K562 (cell line): ENCODE data around the gene HS6ST1. TPM values are rescaled to one million over a fixed set of nuclear protein-coding genes. Genes with fewer than 3 reads are reported as not detected.

Source experiments
- MGA ChIP-seq: fragments of 450-650 bp; IDR thresholded peaks from 2 replicates; pipeline ENCODE4 v1.6.1; 2016; ENCODE audit warnings: mild to moderate bottlenecking, moderate library complexity
- POLR2B ChIP-seq: fragments of 450-650 bp; IDR thresholded peaks from 2 replicates; pipeline ENCODE4 v1.6.1; 2018; ENCODE audit warnings: low read depth; ENCODE audit not compliant: partially characterized antibody
- RFX1 ChIP-seq: fragments of 450-650 bp; IDR thresholded peaks from 2 replicates; pipeline ENCODE4 v1.6.1; 2016; ENCODE audit warnings: mild to moderate bottlenecking, moderate library complexity
- SMARCC2 ChIP-seq: fragments of 450-650 bp; IDR thresholded peaks from 2 replicates; pipeline ENCODE4 v1.6.1; 2017; ENCODE audit warnings: antibody characterized with exemption, moderate library complexity, mild to moderate bottlenecking, low read depth
- SMC3 ChIP-seq: conservative IDR thresholded peaks from 2 replicates; pipeline ENCODE4 v1.6.1; 2011; ENCODE audit warnings: low read depth, low read length, improper control_type of control experiment; ENCODE audit not compliant: insufficient read depth
- ZKSCAN8 ChIP-seq: fragments of 200-800 bp; sonication (Bioruptor generic); IDR thresholded peaks from 2 replicates; pipeline ENCODE4 v1.6.1; 2016; ENCODE audit warnings: missing genetic modification characterization, missing compliant biosample characterization
- ZNF140 ChIP-seq: fragments of 250-450 bp; sonication (Bioruptor Pico); IDR thresholded peaks from 2 replicates; pipeline ENCODE4 v1.8.0; 2021; ENCODE audit warnings: moderate library complexity, mild to moderate bottlenecking, inconsistent platforms
- ZNF395 ChIP-seq: fragments of 200-800 bp; sonication (Bioruptor generic); IDR thresholded peaks from 2 replicates; pipeline ENCODE4 v1.6.1; 2017; ENCODE audit warnings: missing genetic modification characterization, missing compliant biosample characterization
- polyA plus RNA-seq, 8 experiments: library from polyadenylated mRNA; depleted of rRNA in 4 of 8; stranded (reverse) in 5 of 8; unstranded in 3 of 8; fragments of >200 nt; fragmentation: Nextera tagmentation in 2 of 8; fragmentation: Illumina TruSeq in 1 of 8; extraction: Ambion mirVana in 2 of 8; extraction: Trizol in 1 of 8; gene quantifications; 2 replicates each; pipeline versions ENCODE4 v1.2.1 to v1.2.3, GENCODE V29; 2011 to 2014; ENCODE audit warnings: inconsistent platforms in 1 of 8, missing spikeins in 1 of 8
- total RNA-seq, 7 experiments: library from RNA; depleted of rRNA in 6 of 7; stranded (reverse); fragments of >200 nt in 6 of 7; fragmentation: Illumina TruSeq in 2 of 7; extraction: Trizol in 2 of 7; gene quantifications; 2 replicates each; pipeline versions ENCODE4 v1.2.1 to v1.2.3, GENCODE V29; 2011 to 2021; ENCODE audit warnings: low replicate concordance in 1 of 7

HS6ST1 gene
- total and polyA plus RNA-seq, 9 of the 15 experiments (the other 6 are each of a cell fraction or from before 2014, with no cell fraction given), result 0.06 to 7.4 (median 3.8) TPM

GRCh38 chr2:128324897-128325410 is 6.3 kb upstream of the HS6ST1 start (continued):
- TF ChIP-seq MGA (no peak), RFX1 (no peak), SMC3 (no peak), ZKSCAN8 (CRISPR knock-in tag) (no peak), SMARCC2 (no peak), POLR2B (no peak), ZNF140 (CRISPR knock-in tag) (no peak), ZNF395 (CRISPR knock-in tag) (no peak)
